Suprapubic skin (tissue), 4 donors: ENCODE measurements around the gene ZSWIM6. TPM values are rescaled to one million over a fixed set of nuclear protein-coding genes. Genes with fewer than 3 reads are reported as not detected.

Experiments used
- DNase-seq, 2 donors: peaks; one replicate each; pipeline ENCODE4 v3.0.0-alpha.2; 2019; ENCODE audit warnings: low spot score in 2 of 2
- H3K27ac ChIP-seq: fragments of 200-600 bp; sonication (generic); one replicate; pipeline ENCODE4 v1.5.1; 2019
- H3K27me3 ChIP-seq: fragments of 200-600 bp; sonication (generic); one replicate; pipeline ENCODE4 v1.5.1; 2019
- H3K36me3 ChIP-seq: fragments of 200-600 bp; sonication (generic); one replicate; pipeline ENCODE4 v1.5.1; 2019
- H3K4me1 ChIP-seq: fragments of 200-600 bp; sonication (generic); one replicate; pipeline ENCODE4 v1.5.1; 2019
- H3K4me3 ChIP-seq: fragments of 200-600 bp; sonication (generic); one replicate; pipeline ENCODE4 v1.5.1; 2019; ENCODE audit warnings: mild to moderate bottlenecking
- H3K9me3 ChIP-seq: fragments of 200-600 bp; sonication (generic); one replicate; pipeline ENCODE4 v1.5.1; 2019
- EP300 ChIP-seq: sonication (generic); formaldehyde crosslinking; IDR thresholded peaks from one replicate; pipeline ENCODE4 v1.6.1; 2017; ENCODE audit warnings: antibody characterized with exemption
- POLR2A ChIP-seq, 2 donors: fragments of 450-650 bp; IDR thresholded peaks; one replicate each; pipeline ENCODE4 v1.6.1; 2017; ENCODE audit warnings: antibody characterized with exemption in 2 of 2, mild to moderate bottlenecking in 2 of 2, moderate library complexity in 2 of 2
- POLR2AphosphoS5 ChIP-seq, 3 donors: sonication (generic); formaldehyde crosslinking; IDR thresholded peaks; one replicate each; pipeline ENCODE4 v1.6.1; 2017; ENCODE audit warnings: antibody characterized with exemption in 3 of 3
- WGBS: methylation state at CpG from one replicate; pipeline ENCODE4 v1.1.5; 2018; 5-methylcytosine and 5-hydroxymethylcytosine counted together
- total RNA-seq, 4 donors: library from RNA; depleted of rRNA; stranded (reverse); fragments of >200 nt; gene quantifications; one replicate each; pipeline ENCODE4 v1.1.0, GENCODE V29; 2016
- TF ChIP-seq, protein P1 (sequence below), 2 donors: fragments of 200-600 bp in 1 of 2; fragments of 450-650 bp in 1 of 2; sonication (generic) in 1 of 2; IDR thresholded peaks; one replicate each; pipeline ENCODE4 v1.5.1; 2016 to 2019; ENCODE audit warnings: antibody characterized with exemption in 2 of 2, mild to moderate bottlenecking in 1 of 2, moderate library complexity in 1 of 2

The ZSWIM6 gene
- total RNA-seq, 4 donors from 2014 or later, result 7.3 to 12.2 (median 8.2) TPM

- Histone ChIP-seq H3K9me3 (no peaks in the 10 kb centered on the region), H3K27me3 (no peaks in the 10 kb centered on the region), H3K4me3 (no peak overlapping the region), H3K27ac (peak overlapping the region; percentile 45), H3K36me3 (no peaks in the 10 kb centered on the region), H3K4me1 (peaks cover 22% of the 10 kb centered on the region)
- 65% methylated on average over 9 of the region's 9 CpGs for WGBS
- DNase-seq, result peak in 1 of 2 donors; percentile 75
- TF ChIP-seq EP300 (no peak), POLR2A (IDR thresholded peaks at IDR 0.05) (no peak), POLR2AphosphoS5 (IDR thresholded peaks at IDR 0.05) (no peak)
- TF ChIP-seq, protein P1, sequence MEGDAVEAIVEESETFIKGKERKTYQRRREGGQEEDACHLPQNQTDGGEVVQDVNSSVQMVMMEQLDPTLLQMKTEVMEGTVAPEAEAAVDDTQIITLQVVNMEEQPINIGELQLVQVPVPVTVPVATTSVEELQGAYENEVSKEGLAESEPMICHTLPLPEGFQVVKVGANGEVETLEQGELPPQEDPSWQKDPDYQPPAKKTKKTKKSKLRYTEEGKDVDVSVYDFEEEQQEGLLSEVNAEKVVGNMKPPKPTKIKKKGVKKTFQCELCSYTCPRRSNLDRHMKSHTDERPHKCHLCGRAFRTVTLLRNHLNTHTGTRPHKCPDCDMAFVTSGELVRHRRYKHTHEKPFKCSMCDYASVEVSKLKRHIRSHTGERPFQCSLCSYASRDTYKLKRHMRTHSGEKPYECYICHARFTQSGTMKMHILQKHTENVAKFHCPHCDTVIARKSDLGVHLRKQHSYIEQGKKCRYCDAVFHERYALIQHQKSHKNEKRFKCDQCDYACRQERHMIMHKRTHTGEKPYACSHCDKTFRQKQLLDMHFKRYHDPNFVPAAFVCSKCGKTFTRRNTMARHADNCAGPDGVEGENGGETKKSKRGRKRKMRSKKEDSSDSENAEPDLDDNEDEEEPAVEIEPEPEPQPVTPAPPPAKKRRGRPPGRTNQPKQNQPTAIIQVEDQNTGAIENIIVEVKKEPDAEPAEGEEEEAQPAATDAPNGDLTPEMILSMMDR (IDR thresholded peaks at IDR 0.05), result no peak
These were observed 30.5 kb upstream of the ZSWIM6 start for GRCh38 chr5:61301341-61302199.

DNA sequence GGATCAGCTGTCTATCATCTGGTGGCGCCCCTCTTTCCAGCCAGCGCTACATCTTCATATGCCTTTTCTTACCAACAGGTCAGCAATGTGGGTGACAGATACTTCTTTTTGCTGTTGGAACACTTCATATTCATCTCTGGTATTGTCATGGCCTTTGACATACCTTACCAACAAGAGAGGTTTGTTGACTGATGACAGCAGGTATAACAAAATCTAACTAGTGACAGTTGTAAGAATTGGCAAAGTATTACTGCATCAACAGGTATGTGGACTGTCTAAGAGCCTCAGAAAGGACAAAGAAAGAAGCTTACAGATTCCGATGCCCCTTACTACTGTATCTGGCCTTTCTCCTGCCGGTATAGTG lies 29.9 kb upstream of the ZSWIM6 start:
- Histone ChIP-seq H3K4me3 (no peak overlapping the region), H3K27me3 (no peaks in the 10 kb centered on the region), H3K9me3 (no peaks in the 10 kb centered on the region), H3K36me3 (no peaks in the 10 kb centered on the region), H3K4me1 (peaks cover 22% of the 10 kb centered on the region), H3K27ac (peak overlapping the region; percentile 45)
- TF ChIP-seq EP300 (no peak), POLR2AphosphoS5 (IDR thresholded peaks at IDR 0.05) (no peak), POLR2A (IDR thresholded peaks at IDR 0.05) (no peak)
- TF ChIP-seq, protein P1 (IDR thresholded peaks at IDR 0.05), result no peak
- no peak for DNase-seq
- WGBS, result 96% methylated on average over 4 of the region's 4 CpGs

DNA sequence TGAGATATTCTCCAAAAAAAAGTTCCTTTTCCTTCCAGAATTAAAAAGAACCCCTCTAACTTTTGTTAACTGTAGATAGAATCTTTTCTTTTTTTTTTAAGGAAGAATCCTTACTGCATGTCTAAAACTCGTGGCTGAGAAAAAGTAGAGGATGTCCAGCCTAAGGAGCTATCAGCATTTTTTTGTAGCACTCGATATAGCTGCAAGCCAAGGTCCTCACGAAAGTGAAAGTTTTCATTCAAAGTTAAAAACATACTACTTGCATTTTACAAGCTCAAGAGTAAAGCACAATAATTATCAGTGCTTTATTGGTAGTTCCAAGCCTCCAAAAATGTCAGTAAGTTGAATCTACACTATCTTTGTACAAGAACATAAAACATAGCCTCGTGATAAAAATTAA lies 28.7 kb upstream of the ZSWIM6 start:
- Histone ChIP-seq H3K4me1 (peaks cover 22% of the 10 kb centered on the region), H3K27ac (no peak overlapping the region), H3K9me3 (no peaks in the 10 kb centered on the region), H3K36me3 (no peaks in the 10 kb centered on the region), H3K4me3 (no peak overlapping the region), H3K27me3 (no peaks in the 10 kb centered on the region)
- no peak for DNase-seq
- WGBS, result 46% methylated on average over 4 of the region's 4 CpGs
- TF ChIP-seq EP300 (no peak), POLR2A (IDR thresholded peaks at IDR 0.05) (no peak), POLR2AphosphoS5 (IDR thresholded peaks at IDR 0.05) (no peak)
- TF ChIP-seq, protein P1 (IDR thresholded peaks at IDR 0.05), result no peak

GRCh38 chr5:61304590-61305381 lies 27.3 kb upstream of the ZSWIM6 start:
- no peak overlapping the region for H3K27ac ChIP-seq
- H3K9me3 ChIP-seq, result no peaks in the 10 kb centered on the region
- H3K4me1 ChIP-seq, result peaks cover 12% of the 10 kb centered on the region
- no peak overlapping the region for H3K4me3 ChIP-seq
- no peaks in the 10 kb centered on the region for H3K27me3 ChIP-seq
- no peaks in the 10 kb centered on the region for H3K36me3 ChIP-seq
- TF ChIP-seq EP300 (no peak), POLR2AphosphoS5 (IDR thresholded peaks at IDR 0.05) (no peak), POLR2A (IDR thresholded peaks at IDR 0.05) (no peak)
- TF ChIP-seq, protein P1 (IDR thresholded peaks at IDR 0.05), result no peak
- DNase-seq, result no peak
- 54% methylated on average over 15 of the region's 15 CpGs for WGBS
